HG03103 (cell line): ENCODE measurements around the gene LRFN3.
"Not testable (repeated sequence)": the region's sequence is repeated elsewhere in the genome, so short reads cannot be mapped to it uniquely, and the experiment has no call there.

Experiments
- ATAC-seq: cut with Tn5 transposase; IDR thresholded peaks from one replicate; pipeline ENCODE4 v1.9.1; 2021; ENCODE audit warnings: low read depth; ENCODE audit not compliant: unreplicated experiment

Gene LRFN3

GRCh38 chr19:35938282-35939224 is 2.4 kb downstream of the LRFN3 start:
- no peak for ATAC-seq

GRCh38 chr19:35939307-35940077 is 3.3 kb downstream of the LRFN3 start:
- ATAC-seq = no peak

GRCh38 chr19:35940078-35940775 is 4.1 kb downstream of the LRFN3 start:
- no peak for ATAC-seq

GRCh38 chr19:35940839-35941238 is 4.7 kb downstream of the LRFN3 start:
- ATAC-seq = no peak

GRCh38 chr19:35942235-35942634 is 6.1 kb downstream of the LRFN3 start:
- no peak for ATAC-seq

GRCh38 chr19:35943321-35944301 is 7.4 kb downstream of the LRFN3 start:
- no peak for ATAC-seq

GRCh38 chr19:35944556-35944955 is 8.4 kb downstream of the LRFN3 start:
- no peak for ATAC-seq

- ATAC-seq = no peak
Measured at GRCh38 chr19:35945121-35945790, 9.1 kb downstream of the LRFN3 start.

- no peak for ATAC-seq
Measured at GRCh38 chr19:35946203-35946602, 10.0 kb downstream of the LRFN3 start.

GRCh38 chr19:35949131-35949530 is 13.0 kb downstream of the LRFN3 start:
- no peak for ATAC-seq

GRCh38 chr19:35955881-35956634 is 19.9 kb downstream of the LRFN3 start:
- no peak for ATAC-seq

GRCh38 chr19:35957411-35957810 is 21.2 kb downstream of the LRFN3 start:
- not testable (repeated sequence) for ATAC-seq

GRCh38 chr19:35958660-35959039 is 22.5 kb downstream of the LRFN3 start:
- ATAC-seq = no peak

- no peak for ATAC-seq
Measured at GRCh38 chr19:35959040-35959967, 23.1 kb downstream of the LRFN3 start.

- ATAC-seq = no peak
Measured at GRCh38 chr19:35959968-35960320, 23.8 kb downstream of the LRFN3 start.

GRCh38 chr19:35960432-35960972 is 24.3 kb downstream of the LRFN3 start:
- no peak for ATAC-seq

GRCh38 chr19:35963514-35963913 is 27.3 kb downstream of the LRFN3 start:
- no peak for ATAC-seq
